Posterior vena cava (tissue), 2 donors: ENCODE measurements around the gene DLGAP1. TPM values are rescaled to one million over a fixed set of nuclear protein-coding genes. Genes with fewer than 3 reads are reported as not detected.
"Not testable (repeated sequence)": the region's sequence is repeated elsewhere in the genome, so short reads cannot be mapped to it uniquely, and the experiment has no call there.

Source experiments
- DNase-seq: peaks from one replicate; pipeline ENCODE4 v3.0.0-alpha.2; 2020; ENCODE audit warnings: low spot score
- intact Hi-C, 2 donors: fragments of 100-400 bp; cut with DNase I; formaldehyde crosslinking; loops; one replicate each; pipeline versions ENCODE4 v1.14.1 to v1.14.2; 2022 to 2023
- total RNA-seq, 2 donors: library from RNA; stranded (reverse); fragmentation: NEBNext Ultra II Directional; extraction: Animal tissue kit (Norgen Biotek cat#: 25700); gene quantifications; one replicate each; pipeline ENCODE4 v1.2.1, GENCODE V29; 2021
- donor health status: DM: yes; HTN: yes; CAD: no.
- donor health status: DM: yes; HTN: yes; CAD: no.

Gene DLGAP1
- total RNA-seq, 2 donors from 2014 or later: 0.05 to 0.32 TPM

- DNase-seq: peak; percentile 11
- intact Hi-C loops: no loop called here
Measured at GRCh38 chr18:3603421-3604234, 851.5 kb downstream of the DLGAP1 start.

GRCh38 chr18:3601106-3601755, 853.9 kb downstream of the DLGAP1 start:
- intact Hi-C loops: not testable (repeated sequence)

GRCh38 chr18:3599861-3600260, 855.2 kb downstream of the DLGAP1 start:
- intact Hi-C loops: loop anchor here (5.0 to 10.0 kb wide), 4 partner anchors 65 to 335 kb away; partner anchors contain the start of genes MYL12B (in 1 of the 2) and TGIF1 (in 1 of the 2)
- no peak for DNase-seq

More at GRCh38 chr18:3601106-3601755, 853.9 kb downstream of the DLGAP1 start:
- not testable (repeated sequence) for DNase-seq

GRCh38 chr18:3599195-3599594, 855.9 kb downstream of the DLGAP1 start:
- DNase-seq: no peak
- intact Hi-C loops: loop anchor here (5.0 to 10.0 kb wide), 4 partner anchors 66 to 334 kb away; partner anchors contain the start of genes MYL12B (in 1 of the 2) and TGIF1 (in 1 of the 2)

- intact Hi-C loops: loop anchor here (5.0 to 10.0 kb wide), 4 partner anchors 66 to 334 kb away; partner anchors contain the start of genes MYL12B (in 1 of the 2) and TGIF1 (in 1 of the 2)
- no peak for DNase-seq
Measured at GRCh38 chr18:3598581-3598980, 856.5 kb downstream of the DLGAP1 start.

GRCh38 chr18:3597409-3598357, 857.4 kb downstream of the DLGAP1 start:
- intact Hi-C loops: loop anchor here (5.0 to 10.0 kb wide), 4 partner anchors 67 to 333 kb away; partner anchors contain the start of genes MYL12B (in 1 of the 2) and TGIF1 (in 1 of the 2)
- no peak for DNase-seq

- intact Hi-C loops: loop anchor here (5.0 to 10.0 kb wide), 4 partner anchors 68 to 332 kb away; partner anchors contain the start of genes MYL12B (in 1 of the 2) and TGIF1 (in 1 of the 2)
- DNase-seq: peak; percentile 85
Measured at GRCh38 chr18:3596637-3597384, 858.3 kb downstream of the DLGAP1 start.

GRCh38 chr18:3596324-3596636, 858.8 kb downstream of the DLGAP1 start:
- intact Hi-C loops: loop anchor here (5.0 to 10.0 kb wide), 4 partner anchors 69 to 331 kb away; partner anchors contain the start of genes MYL12B (in 1 of the 2) and TGIF1 (in 1 of the 2)

GRCh38 chr18:3595369-3596273, 859.5 kb downstream of the DLGAP1 start:
- intact Hi-C loops: loop anchor here (5.0 to 10.0 kb wide), 4 partner anchors 69 to 331 kb away; partner anchors contain the start of genes MYL12B (in 1 of the 2) and TGIF1 (in 1 of the 2)
- DNase-seq: peak; percentile 25

More at GRCh38 chr18:3596324-3596636, 858.8 kb downstream of the DLGAP1 start:
- no peak for DNase-seq

- no peak for DNase-seq
- intact Hi-C loops: loop anchor here (5.0 to 10.0 kb wide), 5 partner anchors 70 to 330 kb away; partner anchors contain the start of genes TGIF1 (in 2 of the 2) and MYL12B (in 1 of the 2)
Measured at GRCh38 chr18:3594760-3595368, 860.2 kb downstream of the DLGAP1 start.

GRCh38 chr18:3593904-3594759, 861.0 kb downstream of the DLGAP1 start:
- peak; percentile 95 for DNase-seq
- intact Hi-C loops: loop anchor here (5.0 to 10.0 kb wide), 5 partner anchors 71 to 329 kb away; partner anchors contain the start of genes MYL12B (in 1 of the 2) and TGIF1 (in 1 of the 2)

GRCh38 chr18:3593381-3593903, 861.7 kb downstream of the DLGAP1 start:
- intact Hi-C loops: loop anchor here (5.0 to 10.0 kb wide), 5 partner anchors 71 to 329 kb away; partner anchors contain the start of genes MYL12B (in 1 of the 2) and TGIF1 (in 1 of the 2)
- peak; percentile 75 for DNase-seq

GRCh38 chr18:3592864-3593263, 862.2 kb downstream of the DLGAP1 start:
- intact Hi-C loops: loop anchor here (5.0 to 10.0 kb wide), 5 partner anchors 72 to 328 kb away; partner anchors contain the start of genes MYL12B (in 1 of the 2) and TGIF1 (in 1 of the 2)

GRCh38 chr18:3590096-3590630, 864.9 kb downstream of the DLGAP1 start:
- peak; percentile 19 for DNase-seq
- intact Hi-C loops: loop anchor here (5.0 to 10.0 kb wide), 5 partner anchors 75 to 325 kb away; partner anchors contain the start of genes MYL12B (in 1 of the 2) and TGIF1 (in 1 of the 2)

More at GRCh38 chr18:3592864-3593263, 862.2 kb downstream of the DLGAP1 start:
- peak; percentile 25 for DNase-seq
